HG02763 (cell line): ENCODE results near the gene PREPL.
"Not testable (repeated sequence)": the region's sequence is repeated elsewhere in the genome, so short reads cannot be mapped to it uniquely, and the experiment has no call there.

Source experiments
- ATAC-seq: cut with Tn5 transposase; IDR thresholded peaks from one replicate; pipeline ENCODE4 v1.9.1; 2021; ENCODE audit warnings: mild to moderate bottlenecking, moderate library complexity; ENCODE audit not compliant: unreplicated experiment

Gene PREPL

DNA sequence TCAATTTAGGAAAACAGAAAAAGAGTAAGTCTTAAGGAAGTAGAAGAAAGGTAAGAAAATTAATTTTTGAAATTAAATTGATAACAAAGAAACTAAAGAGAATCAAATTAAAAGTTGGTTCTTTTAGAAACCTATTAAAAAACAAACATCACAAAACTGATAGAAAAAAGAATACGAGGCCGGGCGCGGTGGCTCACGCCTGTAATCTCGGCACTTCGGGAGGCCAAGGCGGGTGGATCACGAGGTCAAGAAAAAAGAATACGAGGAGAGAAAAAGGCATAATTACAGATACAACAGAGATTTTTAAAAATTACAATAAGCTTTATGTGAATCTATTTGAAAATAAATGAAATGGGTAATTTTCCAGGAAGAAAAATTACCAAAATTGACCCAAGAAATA lies 11.8 kb downstream of the PREPL start:
- no peak for ATAC-seq

DNA sequence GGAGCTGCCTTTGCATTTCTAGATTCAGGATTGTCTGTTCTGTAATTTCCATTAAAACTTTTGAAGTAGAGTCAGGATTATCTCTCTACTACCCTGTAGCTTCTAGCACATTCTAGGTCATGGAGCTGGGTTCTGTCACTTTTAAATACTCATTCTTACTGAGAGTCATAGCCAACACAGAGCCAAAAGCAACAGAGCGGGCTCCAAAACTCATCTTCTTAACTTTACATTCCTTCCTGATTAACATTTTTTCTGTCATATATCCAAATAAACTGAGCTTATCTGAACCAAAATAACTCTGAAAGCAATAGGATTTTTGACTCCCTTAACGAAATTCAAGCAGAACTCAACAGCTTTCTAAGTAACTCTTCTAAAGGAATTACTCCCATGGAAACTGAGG lies 12.9 kb downstream of the PREPL start:
- no peak for ATAC-seq

DNA sequence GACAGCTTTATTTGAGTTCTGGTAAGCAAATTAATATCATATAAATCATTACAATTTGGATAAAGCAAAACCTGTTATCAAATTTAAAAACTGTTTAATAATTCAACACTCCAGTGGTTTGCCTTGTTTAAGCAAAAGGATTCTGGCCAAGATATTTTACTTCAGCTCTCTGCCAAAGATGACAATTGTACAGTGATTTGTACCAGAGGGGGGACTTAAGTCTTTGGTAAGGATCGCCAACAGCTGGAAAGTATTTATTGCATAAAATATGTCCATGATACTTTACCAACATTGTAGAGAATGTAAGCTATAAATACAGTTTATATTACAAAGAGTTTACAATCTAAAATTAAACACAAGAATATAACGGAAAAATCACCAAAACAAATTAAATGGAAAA lies 13.8 kb downstream of the PREPL start:
- ATAC-seq, result no peak

GRCh38 chr2:44342854-44343253 lies 18.4 kb downstream of the PREPL start:
- no peak for ATAC-seq

GRCh38 chr2:44335806-44336538 lies 25.3 kb downstream of the PREPL start:
- ATAC-seq, result no peak

GRCh38 chr2:44333994-44334393 lies 27.3 kb downstream of the PREPL start:
- ATAC-seq, result no peak

DNA sequence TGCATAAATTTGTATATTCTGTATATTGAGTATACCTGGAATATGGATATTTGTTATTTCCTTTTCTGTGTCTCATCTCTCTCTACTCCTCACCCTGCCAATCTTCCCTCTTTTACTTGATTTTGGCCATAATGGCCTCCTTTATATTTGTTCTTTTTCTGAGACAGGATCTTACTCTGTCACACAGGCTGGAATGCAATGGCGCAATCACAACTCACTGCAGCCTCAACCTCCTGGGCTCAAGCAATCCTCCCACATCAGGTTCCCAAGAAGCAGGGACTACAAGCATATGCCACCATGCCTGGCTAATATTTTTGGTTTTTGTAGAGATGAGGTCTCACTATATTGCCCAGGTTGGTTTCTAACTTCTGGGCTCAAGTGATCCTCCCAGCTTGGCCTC lies 30.5 kb downstream of the PREPL start:
- no peak for ATAC-seq

- no peak for ATAC-seq
These were observed 32.0 kb downstream of the PREPL start for GRCh38 chr2:44329343-44329742.

- ATAC-seq, result no peak
These were observed 32.5 kb downstream of the PREPL start for GRCh38 chr2:44328750-44329149.

DNA sequence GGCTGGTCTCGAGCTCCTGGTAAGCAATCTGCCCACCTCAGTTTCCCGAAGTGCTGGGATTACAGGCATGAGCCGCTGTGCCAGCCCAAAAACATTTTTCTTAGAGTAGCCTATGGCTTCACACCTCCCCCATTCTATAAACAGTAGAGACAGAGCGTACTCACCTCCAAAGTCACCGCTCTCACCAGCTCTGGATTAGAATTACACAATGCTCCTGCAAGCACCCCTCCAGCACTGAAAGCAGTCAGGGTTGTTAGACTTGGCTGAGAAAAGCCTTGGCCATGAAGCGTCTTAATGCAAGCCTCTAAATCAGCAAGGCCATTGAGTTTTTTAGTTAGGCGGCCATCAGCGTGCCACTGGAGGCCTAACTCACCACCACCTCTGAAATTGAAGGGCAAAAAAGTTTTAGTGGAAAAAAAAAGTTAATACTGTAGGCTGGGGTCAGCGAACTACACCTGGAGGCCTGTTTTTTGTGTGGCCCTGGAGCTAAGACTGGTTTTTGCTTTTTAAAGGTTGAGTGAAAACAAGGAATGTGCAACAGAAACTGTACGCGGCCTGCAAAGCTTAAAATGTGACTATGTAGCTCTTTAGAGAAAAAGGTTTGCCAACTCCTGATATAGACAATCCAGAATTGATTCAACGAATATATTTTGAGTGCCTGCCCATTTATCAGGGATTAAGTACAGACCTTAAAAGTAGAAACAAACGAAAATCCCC lies 34.6 kb downstream of the PREPL start:
- ATAC-seq, result no peak

- ATAC-seq, result no peak
These were observed 35.4 kb downstream of the PREPL start for GRCh38 chr2:44325897-44326296.

GRCh38 chr2:44324971-44325426 lies 36.3 kb downstream of the PREPL start:
- ATAC-seq, result no peak

DNA sequence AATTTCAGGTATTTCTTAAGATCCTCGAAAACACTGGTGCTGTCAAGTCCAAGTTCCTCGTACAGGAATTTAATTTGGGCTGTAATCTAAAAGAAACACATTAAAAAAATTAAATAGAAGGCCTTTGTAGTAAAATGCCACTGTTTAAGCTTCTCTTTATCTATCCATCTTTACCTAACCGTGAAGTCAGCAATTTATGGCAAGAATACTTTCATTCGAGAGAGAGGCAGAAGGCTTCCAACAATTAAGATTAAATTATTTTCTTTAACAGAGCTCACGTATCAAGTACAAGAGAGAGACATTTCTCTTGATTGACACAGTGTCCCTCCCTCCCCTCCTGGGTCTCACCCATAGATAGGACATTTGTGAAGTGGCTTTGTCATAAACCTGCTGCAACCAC lies 39.9 kb downstream of the PREPL start:
- ATAC-seq, result no peak

- ATAC-seq, result no peak
These were observed 40.5 kb downstream of the PREPL start for GRCh38 chr2:44320832-44321231.

GRCh38 chr2:44315945-44316344 lies 45.3 kb downstream of the PREPL start:
- ATAC-seq, result no peak

GRCh38 chr2:44314362-44314761 lies 46.9 kb downstream of the PREPL start:
- ATAC-seq, result no peak

- ATAC-seq, result no peak
These were observed 51.0 kb downstream of the PREPL start for GRCh38 chr2:44310287-44310686.

GRCh38 chr2:44305882-44306281 lies 55.4 kb downstream of the PREPL start:
- ATAC-seq, result no peak

DNA sequence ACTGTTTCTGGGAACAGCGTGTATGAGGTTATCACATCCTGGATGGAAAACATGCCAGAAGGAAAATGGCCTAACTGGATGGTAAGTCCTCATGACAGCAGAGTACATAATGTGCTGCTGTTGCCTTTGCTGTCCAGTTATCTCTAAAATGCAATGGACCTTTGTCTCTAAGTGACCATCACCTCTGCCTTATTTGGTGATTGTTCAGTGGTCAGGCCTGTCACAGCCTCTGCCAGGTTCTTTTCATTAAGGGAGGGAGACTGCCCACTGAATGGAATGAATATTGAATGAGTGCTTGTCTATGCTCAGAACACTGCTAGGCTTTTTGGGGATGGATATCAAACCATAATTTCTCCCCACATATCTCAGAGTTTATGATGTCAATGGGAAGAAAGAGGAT lies 57.0 kb downstream of the PREPL start:
- ATAC-seq, result no peak

DNA sequence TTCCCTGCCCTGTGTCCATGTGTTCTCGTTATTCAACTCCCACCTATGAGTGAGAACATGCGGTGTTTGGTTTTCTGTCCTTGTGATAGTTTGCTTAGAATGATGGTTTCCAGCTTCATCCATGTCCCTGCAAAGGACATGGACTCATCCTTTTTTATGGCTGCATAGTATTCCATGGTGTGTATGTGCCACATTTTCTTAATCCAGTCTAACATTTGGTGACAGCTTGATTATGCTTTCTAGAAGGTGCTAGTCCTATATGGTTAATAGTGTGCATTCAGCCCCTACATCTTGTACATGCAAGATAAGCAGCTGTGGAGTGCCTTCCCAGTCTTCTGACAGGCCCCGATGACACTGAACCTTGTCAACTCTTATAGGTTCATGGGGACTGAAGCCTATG lies 57.5 kb downstream of the PREPL start:
- not testable (repeated sequence) for ATAC-seq

DNA sequence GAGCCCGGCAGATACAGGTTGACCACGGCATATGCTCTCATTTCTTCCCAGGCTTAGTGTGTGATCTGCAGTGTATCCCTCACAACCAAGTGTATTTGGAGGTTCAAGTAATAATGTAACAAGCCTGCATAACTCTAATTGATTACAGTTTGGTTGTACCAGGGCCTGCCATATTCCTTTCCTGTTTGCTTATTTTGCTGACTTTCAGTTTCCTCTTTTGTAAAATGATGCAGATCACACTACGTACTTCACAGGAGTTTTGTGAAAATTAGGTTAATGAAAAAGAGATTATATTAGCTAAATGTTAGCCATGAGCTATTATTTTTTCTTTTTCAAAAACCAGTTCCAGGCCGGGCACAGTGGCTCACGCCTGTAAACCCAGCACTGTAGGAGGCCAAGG lies 60.2 kb downstream of the PREPL start:
- no peak for ATAC-seq

DNA sequence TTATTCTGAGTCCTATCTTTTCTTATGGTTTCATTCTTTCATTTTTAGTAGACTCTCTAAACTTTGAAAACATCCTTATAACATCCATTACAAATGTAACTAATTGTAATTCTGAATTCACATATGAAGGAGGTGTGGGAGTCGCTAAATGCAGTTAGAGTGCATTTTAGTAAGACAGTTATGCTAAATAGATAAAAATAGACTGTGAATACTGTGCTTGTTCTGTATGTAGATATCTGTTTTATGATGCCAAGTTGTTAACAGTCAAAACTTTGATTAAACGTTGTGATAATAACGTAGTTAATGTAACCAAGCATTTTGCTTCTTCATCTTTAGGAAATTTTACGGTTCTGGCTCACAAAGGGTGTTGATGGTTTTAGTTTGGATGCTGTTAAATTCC lies 61.7 kb downstream of the PREPL start:
- no peak for ATAC-seq

DNA sequence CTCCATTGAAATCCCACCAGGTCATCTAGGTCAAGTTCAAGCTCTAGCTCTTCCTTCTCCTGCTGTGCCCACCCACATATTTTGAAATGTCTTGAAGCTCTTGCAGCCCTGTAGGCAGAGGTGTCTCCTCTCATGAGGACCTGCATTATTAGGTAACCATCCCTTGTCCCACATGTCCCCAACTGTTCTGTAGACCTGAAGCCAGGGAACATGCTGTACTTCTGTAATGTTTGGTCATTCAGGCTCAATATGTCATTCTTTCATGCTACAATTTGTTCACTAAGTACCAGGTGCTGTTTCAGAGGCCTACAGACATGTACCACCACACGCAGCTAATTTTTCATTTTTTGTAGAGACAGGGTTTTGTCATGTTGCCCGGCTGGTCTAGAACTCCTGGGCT lies 63.9 kb downstream of the PREPL start:
- no peak for ATAC-seq
